Measurements from ENCODE around the gene NCMAP.
A peak's percentile ranks its signal among the peaks of the same experiment; 100 is the strongest.
"Not testable (repeated sequence)": the region's sequence is repeated elsewhere in the genome, so short reads cannot be mapped to it uniquely, and the experiment has no call there.

NCMAP gene

GRCh38 chr1:24541711-24542346 lies 14.1 kb upstream of the NCMAP start:
- DNase-seq (ENCODE audit: low read depth), result peak; percentile 26

GRCh38 chr1:24544239-24544638 lies 11.6 kb upstream of the NCMAP start:
- DNase-seq (ENCODE audit: low read depth), result no peak

GRCh38 chr1:24545662-24546061 lies 10.2 kb upstream of the NCMAP start:
- no peak for DNase-seq (ENCODE audit: low read depth)

GRCh38 chr1:24547195-24547594 lies 8.7 kb upstream of the NCMAP start:
- no peak for DNase-seq (ENCODE audit: low read depth)

GRCh38 chr1:24548070-24548469 lies 7.8 kb upstream of the NCMAP start:
- DNase-seq (ENCODE audit: low read depth), result no peak

GRCh38 chr1:24549210-24549609 lies 6.7 kb upstream of the NCMAP start:
- not testable (repeated sequence) for DNase-seq (ENCODE audit: low read depth)

GRCh38 chr1:24551290-24551959 lies 4.5 kb upstream of the NCMAP start:
- no peak for DNase-seq (ENCODE audit: low read depth)

- DNase-seq (ENCODE audit: low read depth), result no peak
These were observed 3.8 kb upstream of the NCMAP start for GRCh38 chr1:24551960-24552571.

- DNase-seq (ENCODE audit: low read depth), result no peak
These were observed 2.0 kb upstream of the NCMAP start for GRCh38 chr1:24553931-24554330.

- DNase-seq (ENCODE audit: low read depth), result no peak
These were observed 1.2 kb upstream of the NCMAP start for GRCh38 chr1:24554714-24555113.

- no peak for DNase-seq (ENCODE audit: low read depth)
These were observed 518 bp downstream of the NCMAP start for GRCh38 chr1:24556414-24556795.

GRCh38 chr1:24557220-24557619 lies 1.3 kb downstream of the NCMAP start:
- no peak for DNase-seq (ENCODE audit: low read depth)

GRCh38 chr1:24557711-24558131 lies 1.8 kb downstream of the NCMAP start:
- no peak for DNase-seq (ENCODE audit: low read depth)

- DNase-seq (ENCODE audit: low read depth), result no peak
These were observed 2.6 kb downstream of the NCMAP start for GRCh38 chr1:24558455-24558854.

- DNase-seq (ENCODE audit: low read depth), result no peak
These were observed 3.3 kb downstream of the NCMAP start for GRCh38 chr1:24558902-24559791.

- no peak for DNase-seq (ENCODE audit: low read depth)
These were observed 4.5 kb downstream of the NCMAP start for GRCh38 chr1:24560361-24560760.

- DNase-seq (ENCODE audit: low read depth), result no peak
These were observed 6.7 kb downstream of the NCMAP start for GRCh38 chr1:24562625-24563024.

GRCh38 chr1:24564695-24565094 lies 8.8 kb downstream of the NCMAP start:
- no peak for DNase-seq (ENCODE audit: low read depth)

- DNase-seq (ENCODE audit: low read depth), result no peak
These were observed 10.5 kb downstream of the NCMAP start for GRCh38 chr1:24566236-24566867.

GRCh38 chr1:24567792-24568388 lies 12.0 kb downstream of the NCMAP start:
- no peak for DNase-seq (ENCODE audit: low read depth)

- DNase-seq (ENCODE audit: low read depth), result no peak
These were observed 12.6 kb downstream of the NCMAP start for GRCh38 chr1:24568475-24568874.
